ENCODE measurements around the gene LDLRAD4.
A peak's percentile ranks its signal among the peaks of the same experiment; 100 is the strongest.

LDLRAD4 gene

DNA sequence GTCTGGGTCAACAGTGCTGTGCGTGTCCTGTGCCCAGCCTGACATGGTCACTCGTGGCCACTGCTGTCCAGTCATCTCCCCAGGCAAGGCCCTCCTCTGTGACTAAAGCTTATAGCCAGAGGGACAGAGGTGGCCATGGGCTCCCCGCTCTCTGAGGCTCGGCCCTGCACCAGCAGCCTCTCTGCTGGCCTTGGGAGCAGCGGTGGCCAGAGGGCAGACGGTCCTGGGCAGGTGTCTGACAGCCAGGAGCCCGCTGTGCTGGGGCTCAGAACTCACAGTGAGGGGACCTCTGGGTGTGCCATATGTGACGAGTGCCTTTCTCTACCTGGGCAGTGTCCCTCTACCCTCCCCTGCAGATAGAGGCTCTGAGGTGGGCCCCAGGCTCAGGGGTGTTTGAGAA lies 409.1 kb downstream of the LDLRAD4 start:
- peaks cover 16% of the 10 kb centered on the region for H3K36me3 Mint-ChIP-seq
- H3K4me1 Mint-ChIP-seq, result peaks cover 21% of the 10 kb centered on the region
- DNase-seq (ENCODE audit: low spot score in 2 of 2), result no peak
- no peak overlapping the region for H3K27ac Mint-ChIP-seq
- no peak overlapping the region for H3K4me3 Mint-ChIP-seq
- ATAC-seq, result no peak
- H3K9me3 Mint-ChIP-seq, result no peaks in the 10 kb centered on the region

GRCh38 chr18:13628211-13628610 lies 409.7 kb downstream of the LDLRAD4 start:
- no peak overlapping the region for H3K27ac Mint-ChIP-seq
- peaks cover 10% of the 10 kb centered on the region for H3K36me3 Mint-ChIP-seq

GRCh38 chr18:13629841-13630715 lies 411.5 kb downstream of the LDLRAD4 start:
- H3K36me3 Mint-ChIP-seq, result peaks cover 5% of the 10 kb centered on the region
- peaks cover 18% of the 10 kb centered on the region for H3K4me1 Mint-ChIP-seq
- H3K9me3 Mint-ChIP-seq, result no peaks in the 10 kb centered on the region
- ATAC-seq (peak; percentile 89), DNase-seq (ENCODE audit: low spot score in 2 of 2) (peak in 1 of 2 donors; percentile 62)
- H3K27ac Mint-ChIP-seq, result peak overlapping the region; percentile 65
- no peak overlapping the region for H3K4me3 Mint-ChIP-seq

More at GRCh38 chr18:13628211-13628610, 409.7 kb downstream of the LDLRAD4 start:
- ATAC-seq, result no peak
- Mint-ChIP-seq H3K4me1 (peaks cover 21% of the 10 kb centered on the region), H3K9me3 (no peaks in the 10 kb centered on the region), H3K4me3 (no peak overlapping the region)
- no peak for DNase-seq (ENCODE audit: low spot score in 2 of 2)

- Mint-ChIP-seq H3K4me1 (peaks cover 16% of the 10 kb centered on the region), H3K27ac (no peak overlapping the region), H3K36me3 (peaks cover 5% of the 10 kb centered on the region), H3K4me3 (no peak overlapping the region), H3K9me3 (no peaks in the 10 kb centered on the region)
- no peak for ATAC-seq
- no peak for DNase-seq (ENCODE audit: low spot score in 2 of 2)
Measured at GRCh38 chr18:13630716-13631268, 412.2 kb downstream of the LDLRAD4 start.

DNA sequence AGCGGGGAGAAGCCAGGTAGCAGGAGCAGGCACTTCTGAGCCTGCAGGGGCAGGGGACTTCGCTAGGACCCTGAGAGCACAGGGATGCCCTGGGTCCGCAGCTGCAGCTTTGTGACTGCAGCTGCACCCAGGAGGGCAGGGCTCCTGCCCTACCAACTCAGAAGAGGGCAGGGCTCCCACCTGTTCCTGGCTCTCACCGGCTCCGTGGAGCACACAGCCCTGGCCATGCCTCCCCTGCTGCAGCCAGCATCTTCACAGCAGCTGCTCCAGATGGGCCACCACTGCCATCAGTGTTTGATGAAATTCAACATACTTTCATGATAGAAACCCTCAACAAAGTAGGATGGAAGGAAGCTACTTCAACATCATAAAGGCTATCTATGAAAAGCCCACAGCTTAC lies 415.1 kb downstream of the LDLRAD4 start:
- no peak for DNase-seq (ENCODE audit: low spot score in 2 of 2)
- Mint-ChIP-seq H3K4me3 (no peak overlapping the region), H3K27ac (no peak overlapping the region), H3K9me3 (no peaks in the 10 kb centered on the region), H3K36me3 (no peaks in the 10 kb centered on the region), H3K4me1 (peaks cover 15% of the 10 kb centered on the region)
- ATAC-seq, result no peak

GRCh38 chr18:13635046-13635445 lies 416.5 kb downstream of the LDLRAD4 start:
- no peaks in the 10 kb centered on the region for H3K9me3 Mint-ChIP-seq
- ATAC-seq (no peak), DNase-seq (ENCODE audit: low spot score in 2 of 2) (no peak)
- no peak overlapping the region for H3K4me3 Mint-ChIP-seq
- H3K27ac Mint-ChIP-seq, result no peak overlapping the region
- peaks cover 3% of the 10 kb centered on the region for H3K4me1 Mint-ChIP-seq
- H3K36me3 Mint-ChIP-seq, result no peaks in the 10 kb centered on the region

- ATAC-seq (no peak), DNase-seq (ENCODE audit: low spot score in 2 of 2) (no peak)
- Mint-ChIP-seq H3K4me1 (peaks cover 6% of the 10 kb centered on the region), H3K9me3 (peaks cover 4% of the 10 kb centered on the region), H3K36me3 (peaks cover under 1% of the 10 kb centered on the region), H3K27ac (no peak overlapping the region), H3K4me3 (no peak overlapping the region)
Measured at GRCh38 chr18:13638719-13639595, 420.4 kb downstream of the LDLRAD4 start.

GRCh38 chr18:13640266-13640860 lies 421.8 kb downstream of the LDLRAD4 start:
- ATAC-seq (no peak), DNase-seq (ENCODE audit: low spot score in 2 of 2) (no peak)
- H3K9me3 Mint-ChIP-seq, result peaks cover 4% of the 10 kb centered on the region
- H3K36me3 Mint-ChIP-seq, result peaks cover 15% of the 10 kb centered on the region
- H3K4me3 Mint-ChIP-seq, result no peak overlapping the region
- H3K4me1 Mint-ChIP-seq, result peaks cover 6% of the 10 kb centered on the region
- no peak overlapping the region for H3K27ac Mint-ChIP-seq

GRCh38 chr18:13641551-13642439 lies 423.2 kb downstream of the LDLRAD4 start:
- DNase-seq (ENCODE audit: low spot score in 2 of 2) (no peak), ATAC-seq (no peak)
- Mint-ChIP-seq H3K36me3 (peaks cover 23% of the 10 kb centered on the region), H3K9me3 (peaks cover 4% of the 10 kb centered on the region), H3K4me3 (no peak overlapping the region), H3K4me1 (peaks cover 6% of the 10 kb centered on the region), H3K27ac (no peak overlapping the region)

DNA sequence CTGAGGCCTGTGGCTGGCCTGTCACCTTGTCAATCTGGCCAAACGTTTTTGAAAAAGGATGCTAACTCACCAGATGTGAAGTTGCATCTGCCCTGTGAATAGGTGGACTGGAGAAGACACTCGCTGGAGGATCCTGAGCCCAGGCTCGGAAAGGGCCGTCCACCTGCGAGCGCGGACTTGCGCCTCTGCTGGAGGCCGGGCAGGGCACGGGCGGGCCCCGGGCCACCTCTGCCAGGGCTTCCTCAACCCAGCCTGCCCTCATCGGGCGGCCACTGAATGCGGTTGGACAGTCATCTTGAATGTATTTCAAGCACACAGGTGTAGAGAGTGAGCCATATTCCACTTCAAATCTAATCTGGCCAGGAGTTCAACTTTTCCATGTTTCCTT lies 423.9 kb downstream of the LDLRAD4 start:
- Mint-ChIP-seq H3K4me3 (no peak overlapping the region), H3K4me1 (peaks cover 6% of the 10 kb centered on the region), H3K36me3 (peaks cover 23% of the 10 kb centered on the region), H3K27ac (no peak overlapping the region), H3K9me3 (peaks cover 4% of the 10 kb centered on the region)
- DNase-seq (ENCODE audit: low spot score in 2 of 2) (no peak), ATAC-seq (no peak)

DNA sequence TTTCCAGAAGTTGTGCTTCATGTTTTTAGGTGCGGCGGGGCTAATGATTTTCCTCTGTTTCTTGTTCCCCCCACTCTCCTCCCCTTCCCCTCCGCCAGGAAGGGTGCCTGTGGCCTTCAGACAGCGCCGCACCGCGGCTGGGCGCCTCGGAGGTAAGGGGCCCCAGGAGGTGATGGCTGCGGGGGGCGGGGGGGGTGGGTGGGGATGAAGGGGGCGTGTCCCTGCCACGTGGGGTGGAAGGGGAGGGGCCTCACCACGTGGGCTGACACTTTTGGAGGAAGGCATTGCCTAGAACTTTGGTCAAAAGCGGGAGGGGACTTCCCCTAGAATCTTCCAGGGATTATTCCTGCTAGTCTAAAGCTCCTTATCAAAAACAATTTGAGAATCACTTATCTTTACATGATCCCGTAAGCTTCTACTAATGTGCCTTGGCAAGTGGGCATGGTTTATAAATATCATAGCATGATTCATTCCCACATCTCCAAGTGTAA lies 424.7 kb downstream of the LDLRAD4 start:
- no peak for ATAC-seq
- Mint-ChIP-seq H3K9me3 (peaks cover 4% of the 10 kb centered on the region), H3K4me1 (peaks cover 6% of the 10 kb centered on the region), H3K36me3 (peaks cover 23% of the 10 kb centered on the region), H3K27ac (no peak overlapping the region), H3K4me3 (no peak overlapping the region)
- DNase-seq (ENCODE audit: low spot score in 2 of 2), result no peak

- Mint-ChIP-seq H3K36me3 (peaks cover 23% of the 10 kb centered on the region), H3K4me1 (peaks cover 6% of the 10 kb centered on the region), H3K9me3 (peaks cover 4% of the 10 kb centered on the region), H3K27ac (no peak overlapping the region), H3K4me3 (no peak overlapping the region)
- DNase-seq (ENCODE audit: low spot score in 2 of 2) (no peak), ATAC-seq (no peak)
Measured at GRCh38 chr18:13645093-13645492, 426.5 kb downstream of the LDLRAD4 start.

DNA sequence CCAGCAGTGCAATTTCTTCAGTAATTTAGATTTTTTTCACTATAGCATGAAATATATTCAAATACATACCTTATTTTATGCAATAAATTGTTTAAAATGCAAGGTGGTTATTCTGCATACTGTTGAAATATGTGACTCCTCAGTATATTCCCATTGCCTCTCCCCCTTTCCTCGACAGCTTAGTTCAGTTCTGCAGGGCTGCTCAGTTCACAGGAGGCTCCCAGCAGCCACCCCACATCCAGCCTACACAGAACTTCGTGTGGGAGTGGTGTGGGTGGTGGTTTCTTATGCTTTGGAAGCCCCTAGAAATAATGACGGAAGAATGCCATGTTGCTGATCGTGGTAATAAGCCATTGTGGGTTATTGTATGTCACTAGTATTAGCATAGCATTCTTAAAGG lies 428.1 kb downstream of the LDLRAD4 start:
- Mint-ChIP-seq H3K9me3 (no peaks in the 10 kb centered on the region), H3K36me3 (peaks cover 23% of the 10 kb centered on the region), H3K27ac (no peak overlapping the region), H3K4me3 (no peak overlapping the region), H3K4me1 (no peaks in the 10 kb centered on the region)
- DNase-seq (ENCODE audit: low spot score in 2 of 2) (no peak), ATAC-seq (no peak)

- no peak overlapping the region for H3K4me3 Mint-ChIP-seq
- no peak for DNase-seq (ENCODE audit: low spot score in 2 of 2)
- ATAC-seq, result no peak
- no peaks in the 10 kb centered on the region for H3K4me1 Mint-ChIP-seq
- peaks cover 23% of the 10 kb centered on the region for H3K36me3 Mint-ChIP-seq
- no peak overlapping the region for H3K27ac Mint-ChIP-seq
- no peaks in the 10 kb centered on the region for H3K9me3 Mint-ChIP-seq
Measured at GRCh38 chr18:13647761-13648160, 429.2 kb downstream of the LDLRAD4 start.
